HG03439 (cell line): Measurements from ENCODE around the gene NFE2L1.
"Not testable (repeated sequence)": the region's sequence is repeated elsewhere in the genome, so short reads cannot be mapped to it uniquely, and the experiment has no call there.

ENCODE experiments used
- ATAC-seq: cut with Tn5 transposase; IDR thresholded peaks from one replicate; pipeline ENCODE4 v1.9.1; 2021; ENCODE audit warnings: mild to moderate bottlenecking, moderate library complexity; ENCODE audit not compliant: unreplicated experiment

The NFE2L1 gene

DNA sequence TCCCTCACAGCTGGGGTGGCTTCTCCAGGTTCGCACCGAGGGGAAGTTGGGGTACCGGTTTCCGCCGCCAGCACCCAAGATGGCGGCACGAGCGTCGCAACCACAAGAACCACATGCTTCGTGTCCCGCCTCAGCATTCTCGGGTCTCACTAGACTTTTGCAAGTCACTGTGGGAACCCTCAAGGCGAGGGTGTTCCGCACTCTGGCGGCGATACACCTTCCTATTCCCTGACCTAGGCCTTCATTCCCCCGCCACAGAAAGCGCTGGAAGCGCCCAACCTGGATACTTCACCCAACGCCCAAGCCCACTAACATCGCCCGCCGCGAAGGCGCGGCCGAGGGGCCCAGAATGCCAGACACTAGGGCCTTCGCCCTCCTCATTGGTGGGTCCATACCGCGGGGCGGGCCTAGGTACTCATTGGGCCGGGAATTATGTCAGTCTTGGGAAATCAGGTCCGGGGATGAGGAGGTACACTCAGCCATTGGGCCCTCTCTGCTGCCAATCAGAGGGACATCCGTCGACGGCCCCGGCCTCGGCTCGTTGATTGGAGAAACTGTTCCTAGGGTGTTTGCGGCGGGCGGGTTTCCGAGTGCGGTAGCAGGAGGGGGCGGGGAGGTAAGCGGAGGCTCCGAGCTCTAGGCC is at the start of gene NFE2L1:
Gene NFE2L1, plus strand, starts transcription at position 619 of the 643 bp plus-strand sequence. CDS start 2,760 bp downstream, outside the sequence.
- ATAC-seq: peak; percentile 90

GRCh38 chr17:47999582-47999981 is 48.6 kb upstream of the NFE2L1 start:
- ATAC-seq: no peak

- ATAC-seq: no peak
These were observed 47.0 kb upstream of the NFE2L1 start for GRCh38 chr17:48001197-48001596.

DNA sequence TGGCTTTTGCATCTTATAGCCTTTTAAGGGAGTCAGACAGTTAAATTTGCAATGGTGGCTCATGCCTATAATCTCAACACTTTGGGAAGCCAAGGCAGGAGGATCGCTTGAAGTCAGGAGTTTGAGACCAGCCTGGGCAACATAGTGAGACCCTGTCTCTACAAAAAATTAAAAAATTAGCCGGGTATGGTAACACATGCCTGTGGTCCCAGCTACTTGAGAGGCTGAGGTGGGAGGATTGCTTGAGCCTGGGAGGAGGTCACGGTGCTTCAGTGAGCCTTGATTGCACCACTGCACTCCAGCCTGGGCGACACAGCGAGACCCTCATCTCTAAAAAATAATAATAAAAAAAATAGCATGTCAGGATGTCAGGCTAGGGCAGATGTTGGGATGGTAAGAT is 46.5 kb upstream of the NFE2L1 start:
- not testable (repeated sequence) for ATAC-seq

DNA sequence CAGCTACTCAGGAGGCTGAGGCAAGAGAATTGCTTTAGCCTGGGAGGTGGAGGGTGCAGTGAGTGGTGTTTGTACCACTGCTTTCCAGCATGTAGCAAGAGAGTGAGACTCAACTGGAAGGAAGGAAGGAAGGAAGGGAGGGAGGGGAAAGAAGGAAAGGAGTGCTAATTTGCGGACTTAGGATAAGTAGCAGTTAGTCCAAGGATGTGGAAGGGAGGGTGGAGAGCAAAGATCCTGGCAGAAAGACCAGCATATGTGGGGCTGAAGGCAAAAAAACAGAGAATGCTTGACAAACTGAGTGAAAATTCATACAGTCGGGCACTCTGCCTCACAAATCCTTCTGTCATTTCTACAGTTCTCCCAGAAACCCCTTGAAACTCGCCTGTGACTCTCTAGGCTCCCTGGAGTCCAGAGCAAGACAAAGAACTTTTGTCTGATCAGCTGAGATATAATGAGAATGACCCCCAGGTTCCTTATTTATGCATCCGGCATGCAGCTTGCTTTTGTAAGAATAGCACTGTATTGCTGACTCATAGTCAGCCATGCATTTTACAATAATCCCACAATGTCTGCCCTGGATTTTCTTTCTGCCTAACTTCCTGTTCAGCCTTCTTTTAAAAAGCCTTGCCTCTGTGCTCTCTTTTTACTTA is 45.8 kb upstream of the NFE2L1 start:
- ATAC-seq: no peak

DNA sequence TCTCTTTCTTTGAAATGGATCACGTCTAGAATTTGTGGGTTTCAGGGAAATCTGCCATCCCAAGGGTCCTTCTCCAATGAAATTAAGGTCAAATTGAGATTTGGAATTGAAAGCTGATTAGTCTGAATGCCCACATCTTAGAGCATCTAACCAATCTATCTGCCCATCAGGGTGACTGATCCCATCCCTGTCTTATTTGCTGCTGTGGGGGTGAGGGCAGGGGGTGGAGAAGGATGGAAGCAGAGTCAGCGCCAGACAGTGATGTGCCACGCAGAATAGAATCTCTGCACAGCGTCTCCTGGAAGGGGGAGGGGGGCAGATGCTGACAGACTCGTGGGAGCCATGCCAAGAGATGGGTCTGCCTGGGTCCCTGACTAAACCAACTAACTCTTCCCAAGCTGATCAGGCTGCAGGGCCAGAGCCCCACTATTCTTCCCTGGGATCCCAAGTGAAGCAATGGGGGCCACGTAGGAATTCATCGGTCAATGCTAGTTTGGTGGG is 45.2 kb upstream of the NFE2L1 start:
- no peak for ATAC-seq

- ATAC-seq: no peak
These were observed 44.6 kb upstream of the NFE2L1 start for GRCh38 chr17:48003417-48004151.

GRCh38 chr17:48004983-48005382 is 43.2 kb upstream of the NFE2L1 start:
- no peak for ATAC-seq

DNA sequence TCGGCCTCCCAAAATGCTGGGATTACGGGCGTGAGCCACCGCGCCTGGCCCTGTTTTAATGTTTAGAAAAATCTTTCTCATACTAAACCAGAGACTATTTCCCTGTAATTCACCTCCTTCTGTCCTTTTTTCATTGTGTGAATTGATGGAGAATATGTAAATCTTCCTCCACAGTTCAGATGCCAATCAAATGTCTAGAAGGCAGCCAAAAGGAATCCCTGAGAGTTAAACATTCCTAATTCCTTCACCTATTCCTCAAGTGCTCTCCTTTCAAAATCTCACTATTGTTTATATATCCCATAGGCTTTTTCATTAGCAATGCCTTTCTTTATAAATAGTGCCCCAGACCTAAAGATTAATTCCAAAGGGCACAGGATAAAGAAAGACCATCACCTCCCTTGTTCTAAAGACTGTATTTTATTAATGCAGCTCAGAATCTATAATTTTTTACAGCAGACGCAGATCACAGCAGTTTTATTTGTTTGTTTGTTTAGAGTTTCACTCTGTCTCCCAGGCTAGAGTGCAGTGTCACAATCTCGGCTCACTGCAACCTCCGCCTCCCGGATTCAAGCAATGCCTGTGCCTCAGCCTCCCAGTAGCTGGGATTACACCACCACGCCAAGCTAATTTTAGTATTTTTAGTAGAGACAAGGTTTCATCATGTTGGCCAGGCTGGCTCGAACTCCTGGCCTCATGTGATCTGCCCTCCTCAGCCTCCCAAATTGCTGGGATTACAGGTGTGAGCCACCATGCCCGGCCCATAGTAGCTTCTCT is 41.0 kb upstream of the NFE2L1 start:
- no peak for ATAC-seq

- ATAC-seq: no peak
These were observed 38.0 kb upstream of the NFE2L1 start for GRCh38 chr17:48010193-48010592.

DNA sequence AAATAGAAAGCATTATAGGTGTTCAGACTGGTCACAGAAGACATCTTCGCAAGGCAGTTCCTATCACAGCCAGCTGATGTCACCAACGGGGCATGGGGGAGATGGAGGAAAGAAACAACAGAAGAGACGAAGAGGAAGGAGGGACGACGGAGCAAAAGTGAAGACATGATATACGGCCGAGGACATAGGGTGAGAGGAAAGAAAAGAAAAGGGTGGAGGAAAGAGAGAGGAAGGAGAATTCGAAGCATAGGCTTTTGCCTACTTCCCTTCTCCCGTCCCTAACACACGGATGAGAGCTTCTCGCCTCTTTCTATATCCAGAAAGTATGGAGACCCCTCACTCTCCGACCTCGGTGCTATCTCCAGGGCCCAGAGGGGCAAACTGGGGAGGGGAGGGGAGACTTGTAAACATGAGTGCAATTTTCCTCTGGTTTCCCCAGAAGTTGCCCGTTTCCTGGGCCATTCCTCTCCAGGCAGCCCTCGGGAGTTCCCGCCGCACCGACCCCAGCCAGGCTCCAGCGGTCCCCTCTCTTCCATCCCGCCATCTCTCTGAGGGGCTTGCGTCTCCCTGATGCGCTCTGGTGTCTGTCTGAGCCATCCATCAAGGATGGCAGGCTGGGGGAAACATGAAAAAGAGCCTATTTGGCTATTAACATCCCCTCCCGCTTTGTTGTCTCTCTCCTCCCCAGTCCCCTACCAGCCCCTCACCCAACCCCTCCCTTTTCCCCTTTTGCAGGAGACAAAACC is 36.6 kb upstream of the NFE2L1 start:
- ATAC-seq: no peak

DNA sequence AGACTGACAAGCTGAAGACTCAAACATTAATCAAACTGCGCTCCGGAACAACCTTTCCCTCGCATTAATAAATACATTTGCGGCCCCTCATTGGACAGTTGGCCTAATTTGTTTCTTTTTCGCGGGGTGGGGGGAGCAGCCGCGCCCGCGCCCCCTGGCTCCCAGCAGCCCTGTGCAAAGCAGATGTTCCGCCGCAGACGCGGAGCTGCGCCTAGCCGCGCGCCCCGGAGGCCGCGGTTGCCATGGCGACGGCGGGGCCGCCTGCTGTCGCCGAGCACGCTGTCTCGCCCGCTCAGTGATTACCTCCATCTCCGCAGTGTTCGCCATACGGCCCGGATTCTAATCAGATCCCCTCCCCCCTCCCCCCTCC is 36.0 kb upstream of the NFE2L1 start:
- no peak for ATAC-seq

- no peak for ATAC-seq
These were observed 35.5 kb upstream of the NFE2L1 start for GRCh38 chr17:48012654-48013053.

GRCh38 chr17:48013876-48014594 is 34.1 kb upstream of the NFE2L1 start:
- ATAC-seq: no peak

DNA sequence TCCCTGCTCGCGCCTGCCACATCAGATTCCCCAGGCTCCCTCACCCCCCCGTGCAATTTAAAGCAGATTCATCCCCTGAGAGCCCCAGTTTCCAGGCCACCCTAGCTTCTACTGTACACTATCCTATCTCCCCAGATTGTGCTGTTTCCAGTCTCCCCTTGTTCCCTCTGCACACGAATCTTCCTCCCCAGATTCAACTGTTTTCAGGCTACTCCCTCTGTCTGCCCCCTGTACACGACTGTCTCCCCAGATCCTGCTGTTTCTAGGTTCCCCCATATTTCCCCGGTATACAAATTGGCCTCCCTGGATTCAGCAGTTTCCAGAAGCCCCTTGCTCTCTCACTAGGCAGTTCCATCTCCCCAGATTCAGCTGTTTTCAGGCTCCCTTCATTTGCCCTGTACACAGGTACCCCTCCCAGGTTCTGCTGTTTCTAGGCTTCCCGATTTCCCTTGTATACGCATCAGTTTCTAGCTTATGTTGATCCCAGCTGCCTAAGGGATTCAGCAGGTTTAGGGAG is 33.5 kb upstream of the NFE2L1 start:
- no peak for ATAC-seq

DNA sequence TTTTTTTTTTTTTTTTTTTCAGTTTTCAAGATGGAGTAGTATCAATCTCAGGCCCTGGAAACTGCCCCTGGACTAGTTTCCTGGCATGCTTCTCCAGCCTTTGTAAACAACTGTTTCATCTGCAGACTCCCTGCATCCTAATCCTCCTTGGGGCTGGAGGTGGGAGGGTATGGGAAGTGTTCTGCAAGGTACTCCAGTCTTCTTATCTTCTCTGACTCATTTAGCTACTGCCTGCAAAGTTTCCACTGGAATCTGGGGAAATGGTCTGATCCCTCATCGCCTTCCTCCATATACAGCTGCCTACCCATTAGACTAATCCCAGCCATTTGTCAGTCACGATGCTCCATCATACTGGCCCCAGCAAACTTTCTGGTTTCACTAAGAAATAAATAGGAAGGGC is 32.0 kb upstream of the NFE2L1 start:
- no peak for ATAC-seq

DNA sequence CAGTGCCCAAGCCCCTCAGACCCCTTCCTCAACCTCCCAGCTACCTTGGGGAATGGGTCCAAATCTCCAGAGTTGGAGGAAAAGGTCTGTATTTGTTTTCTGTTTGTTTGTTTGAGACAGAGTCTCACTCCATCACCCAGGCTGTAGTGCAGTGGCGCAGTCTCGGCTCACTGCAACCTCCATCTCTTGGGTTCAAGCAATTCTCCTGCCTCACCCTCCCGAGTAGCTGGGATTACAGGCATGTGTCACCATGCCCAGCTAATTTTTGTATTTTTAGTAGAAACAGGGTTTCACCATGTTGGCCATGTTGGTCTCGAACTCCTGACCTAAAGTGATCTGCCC is 30.4 kb upstream of the NFE2L1 start:
- not testable (repeated sequence) for ATAC-seq

DNA sequence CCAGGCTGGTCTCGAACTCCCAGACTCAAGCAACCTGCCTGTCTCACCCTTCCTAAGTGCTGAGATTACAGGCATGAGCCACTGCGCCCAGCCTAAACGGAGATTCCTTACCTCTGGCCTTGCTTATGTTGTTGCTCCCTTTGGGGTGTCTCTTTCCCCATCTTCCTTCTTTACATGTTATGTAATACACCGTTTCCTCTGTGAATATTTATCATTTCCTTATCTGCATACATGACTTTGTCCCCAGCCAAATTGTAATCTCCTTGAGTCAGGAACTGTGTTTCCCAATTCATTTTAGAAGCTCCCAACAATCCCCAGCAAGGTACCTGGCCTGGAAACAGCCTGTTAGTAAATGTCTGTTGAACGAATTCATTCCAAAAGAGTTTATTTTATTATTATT is 26.2 kb upstream of the NFE2L1 start:
- ATAC-seq: no peak

GRCh38 chr17:48022901-48023300 is 25.3 kb upstream of the NFE2L1 start:
- ATAC-seq: no peak
